Left ventricle myocardium superior (tissue), 1 donor: ENCODE data around the gene MRAP2. TPM values are rescaled to one million over a fixed set of nuclear protein-coding genes. Genes with fewer than 3 reads are reported as not detected.
"Not testable (repeated sequence)": the region's sequence is repeated elsewhere in the genome, so short reads cannot be mapped to it uniquely, and the experiment has no call there.

Experiments
- ATAC-seq: fragments of 200-7000 bp; cut with Tn5 transposase; one replicate; pipeline ENCODE4 v1.9.1; 2020; ENCODE audit warnings: mild to moderate bottlenecking, moderate library complexity
- DNase-seq: peaks from one replicate; pipeline ENCODE4 v3.0.0-alpha.2; 2020
- intact Hi-C: fragments of 100-400 bp; cut with micrococcal nuclease; formaldehyde crosslinking; loops from one replicate; pipeline ENCODE4 v1.11.0; 2022
- total RNA-seq: library from RNA; stranded (reverse); fragmentation: NEBNext Ultra II Directional; extraction: Animal tissue kit (Norgen Biotek cat#: 25700); gene quantifications from one replicate; pipeline ENCODE4 v1.2.1, GENCODE V29; 2021
- donor health status: DM: no; HTN: yes; CAD: no; lungs with severe emphysema.

MRAP2 gene
- total RNA-seq, 1 donor from 2014 or later: not detected

DNA sequence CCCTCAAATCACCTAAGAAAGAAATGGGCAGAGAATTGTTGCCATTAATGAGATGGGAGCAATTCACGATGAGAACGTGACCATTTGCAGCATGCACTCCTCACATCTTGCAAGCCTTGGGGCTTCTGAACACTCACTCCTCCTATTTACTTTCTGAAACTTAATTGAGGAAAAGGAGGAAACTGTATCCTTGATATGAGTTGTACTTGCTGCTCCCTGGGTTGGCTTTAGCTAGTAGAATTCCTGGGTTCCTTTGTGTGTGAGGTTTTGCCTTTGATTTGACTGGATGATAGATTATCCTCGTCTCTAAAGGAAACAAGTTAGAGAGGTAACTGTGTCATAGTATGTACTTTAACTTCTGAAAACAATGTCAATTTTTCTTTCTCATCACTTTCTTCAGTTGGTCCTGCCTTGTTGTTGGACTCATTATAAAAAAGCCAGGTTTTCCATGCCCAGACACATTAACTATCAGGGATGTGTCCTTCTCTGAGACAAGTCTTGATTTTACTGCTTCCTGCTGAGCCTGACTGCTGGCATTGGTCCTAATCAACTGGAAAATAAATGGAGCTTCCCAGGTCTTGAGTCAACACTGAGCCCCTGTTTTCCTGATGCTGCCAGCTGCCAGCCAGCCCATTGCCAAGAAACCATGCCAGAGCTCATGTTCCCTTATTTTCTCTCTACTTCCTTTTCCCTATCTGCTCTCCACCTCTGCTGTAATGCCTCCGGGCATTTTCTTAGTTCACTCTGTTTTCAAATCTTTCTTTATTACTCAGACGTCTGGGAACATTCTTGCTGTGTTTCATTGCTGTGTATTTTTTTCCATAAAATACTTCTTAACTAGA is 6.0 kb upstream of the MRAP2 start:
- peak; percentile 60 for ATAC-seq
- intact Hi-C loops: no loop called here
- no peak for DNase-seq

DNA sequence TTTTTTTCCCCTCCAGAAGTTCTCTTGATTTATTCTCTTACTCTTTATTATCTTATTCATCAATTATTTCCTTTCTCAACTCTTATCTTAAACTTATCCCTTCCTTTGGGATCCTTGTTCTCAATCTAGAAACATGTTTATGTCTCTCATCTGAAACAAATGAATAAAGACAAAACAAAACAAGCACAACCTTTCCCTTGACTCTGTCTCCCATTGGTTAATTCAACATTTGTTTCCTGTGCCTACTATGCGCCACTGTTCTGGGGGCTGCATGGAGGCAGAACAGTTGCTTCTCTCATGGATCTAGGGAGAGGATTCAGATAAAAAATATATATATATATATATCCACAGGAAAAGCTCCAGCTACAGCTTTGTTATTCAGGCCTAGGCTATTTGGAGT is 5.2 kb upstream of the MRAP2 start:
- DNase-seq: no peak
- no peak for ATAC-seq
- intact Hi-C loops: no loop called here

DNA sequence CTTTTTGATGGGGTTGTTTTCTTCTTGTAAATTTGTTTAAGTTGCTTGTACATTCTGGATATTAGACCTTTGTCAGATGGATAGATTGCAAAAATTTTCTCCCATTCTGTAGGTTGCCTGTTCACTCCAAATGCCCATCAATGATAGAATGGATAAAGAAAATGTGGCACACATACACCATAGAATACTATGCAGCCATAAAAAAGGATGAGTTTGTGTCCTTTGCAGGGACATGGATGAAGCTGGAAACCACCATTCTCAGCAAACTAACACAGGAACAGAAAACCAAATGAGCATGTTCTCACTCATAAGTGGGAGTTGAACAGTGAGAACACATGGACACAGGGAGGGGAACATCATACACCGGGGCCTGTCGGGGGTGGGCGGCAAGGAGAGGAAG is 1.6 kb upstream of the MRAP2 start:
- DNase-seq, ATAC-seq, intact Hi-C loops: not testable (repeated sequence)

DNA sequence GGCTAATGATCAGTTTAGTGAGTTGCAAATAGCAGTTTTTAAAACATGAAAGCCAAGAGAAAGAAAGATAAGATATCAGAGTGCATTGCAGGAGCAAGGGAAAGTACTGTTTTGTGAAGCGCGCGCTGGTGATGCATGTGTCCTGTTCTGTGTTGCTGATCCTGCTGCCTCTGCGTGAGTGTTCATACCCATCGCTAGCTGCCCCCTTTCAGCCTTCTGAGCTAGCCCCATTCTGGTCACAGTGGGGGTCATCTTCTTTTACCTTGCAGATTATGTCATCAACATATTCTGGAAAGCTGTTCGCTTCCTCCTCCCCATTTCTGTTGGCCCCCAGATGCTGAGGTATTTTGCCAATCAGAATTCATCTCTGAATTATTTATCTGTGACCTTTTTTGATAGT is 1.9 kb downstream of the MRAP2 start:
- DNase-seq: no peak
- intact Hi-C loops: no loop called here
- no peak for ATAC-seq

DNA sequence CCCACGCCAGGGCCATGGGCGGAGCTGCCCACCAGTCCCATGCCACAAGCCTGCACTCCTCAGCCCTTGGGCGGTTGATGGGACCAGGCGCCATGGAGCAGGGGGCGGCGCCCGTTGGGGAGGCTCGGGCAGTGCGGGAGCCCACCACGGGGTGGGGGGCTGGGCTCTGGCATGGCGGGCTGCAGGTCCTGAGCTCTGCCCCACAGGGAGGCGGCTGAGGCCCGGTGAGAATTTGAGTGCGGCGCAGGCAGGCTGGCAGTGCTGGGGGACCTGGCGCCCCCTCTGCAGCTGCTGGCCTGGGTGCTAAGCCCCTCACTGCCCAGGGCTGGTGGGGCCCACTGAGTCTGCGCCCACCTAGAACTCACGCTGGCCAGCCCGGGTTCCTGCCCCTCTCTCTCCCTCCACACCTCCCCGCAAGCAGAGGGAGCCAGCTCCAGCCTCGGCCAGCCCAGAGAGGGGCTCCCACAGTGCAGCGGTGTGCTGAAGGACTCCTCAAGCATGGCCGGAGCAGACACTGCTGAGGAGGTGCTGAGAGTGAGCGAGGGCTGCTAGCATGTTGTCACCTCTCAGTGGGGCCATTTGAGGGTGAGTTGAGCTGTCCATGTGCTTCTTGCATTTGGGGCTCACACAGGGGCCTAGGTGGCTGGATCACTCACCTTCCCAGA is 4.0 kb downstream of the MRAP2 start:
- DNase-seq: no peak
- intact Hi-C loops: no loop called here
- no peak for ATAC-seq

DNA sequence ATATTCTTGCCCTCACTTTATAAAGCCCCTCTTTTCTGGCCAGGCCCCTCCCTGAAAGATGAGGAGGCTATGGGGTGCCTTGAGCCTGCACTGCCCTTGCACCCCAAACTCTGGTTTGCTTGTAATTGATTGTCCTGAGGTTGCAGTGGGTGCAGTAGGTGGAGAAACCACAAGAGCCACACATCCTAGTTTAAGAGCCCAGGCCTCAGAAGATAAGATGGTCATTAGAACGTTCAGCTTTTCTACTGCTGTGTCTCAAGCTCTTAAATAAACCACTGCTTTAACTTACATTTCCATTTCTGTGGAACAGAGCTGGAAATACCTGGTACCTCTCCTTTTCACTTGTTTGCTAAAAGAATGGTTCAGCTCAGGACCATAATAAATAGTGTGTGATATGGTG is 9.0 kb downstream of the MRAP2 start:
- ATAC-seq: no peak
- DNase-seq: no peak
- intact Hi-C loops: no loop called here

DNA sequence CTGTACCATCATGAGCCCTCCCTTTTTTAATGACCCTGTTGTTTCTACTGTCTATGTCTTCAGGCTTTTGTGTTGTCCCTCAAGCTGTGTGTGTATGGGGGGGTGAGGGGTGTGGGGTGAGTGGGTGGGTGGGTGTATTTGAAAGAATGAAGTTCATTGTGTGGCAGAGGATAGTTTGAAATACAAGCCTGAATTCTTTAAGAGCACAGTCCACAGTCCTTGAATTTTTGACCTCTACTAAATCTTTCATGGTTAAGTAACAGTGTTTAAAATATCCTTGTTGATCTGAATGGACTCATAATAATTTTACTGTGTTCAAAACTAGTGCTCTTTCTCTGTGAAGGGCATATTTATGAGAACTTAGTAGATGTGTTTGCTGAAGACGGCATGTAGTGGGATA is 10.0 kb downstream of the MRAP2 start:
- ATAC-seq (no peak), DNase-seq (no peak)
- intact Hi-C loops: no loop called here

DNA sequence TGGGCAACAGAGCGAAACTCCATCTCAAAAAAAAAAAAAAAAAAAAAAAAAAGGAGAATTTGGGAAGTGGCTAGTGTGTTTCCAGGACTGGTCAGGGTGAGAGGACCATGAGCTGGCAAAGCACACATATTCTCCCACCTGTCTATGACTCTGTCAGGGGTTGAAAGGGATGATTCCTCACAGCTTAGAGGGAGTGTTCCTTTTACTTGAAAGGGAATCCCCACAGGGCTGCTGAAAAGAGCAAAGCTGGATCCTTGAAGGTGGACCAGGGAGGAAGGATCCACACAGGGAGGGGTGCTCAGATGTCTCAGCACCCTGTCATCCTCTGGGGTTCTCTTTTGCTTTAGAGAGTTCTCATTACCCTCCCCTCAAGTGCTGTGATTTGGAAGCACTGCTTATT is 13.2 kb downstream of the MRAP2 start:
- no peak for DNase-seq
- intact Hi-C loops: no loop called here
- ATAC-seq: no peak

DNA sequence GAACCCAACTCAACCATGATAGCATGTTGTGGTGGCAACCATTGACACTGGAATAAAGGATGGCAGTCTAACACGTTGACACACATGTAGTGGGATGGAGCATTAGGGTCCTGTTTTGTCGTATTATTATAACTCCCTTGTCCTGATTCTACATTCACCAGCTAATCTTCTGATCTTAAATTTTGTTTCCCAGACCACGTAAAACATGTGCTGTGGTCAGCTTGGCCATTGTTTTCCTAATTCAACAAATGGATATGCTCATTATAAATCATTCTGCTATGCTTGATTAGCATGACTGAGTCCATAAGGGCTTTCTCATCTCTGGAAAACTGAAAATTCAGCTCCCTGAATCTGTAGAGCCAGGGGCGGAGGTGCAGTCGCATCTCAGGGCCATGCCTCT is 15.0 kb downstream of the MRAP2 start:
- intact Hi-C loops: no loop called here
- no peak for DNase-seq
- ATAC-seq: no peak

DNA sequence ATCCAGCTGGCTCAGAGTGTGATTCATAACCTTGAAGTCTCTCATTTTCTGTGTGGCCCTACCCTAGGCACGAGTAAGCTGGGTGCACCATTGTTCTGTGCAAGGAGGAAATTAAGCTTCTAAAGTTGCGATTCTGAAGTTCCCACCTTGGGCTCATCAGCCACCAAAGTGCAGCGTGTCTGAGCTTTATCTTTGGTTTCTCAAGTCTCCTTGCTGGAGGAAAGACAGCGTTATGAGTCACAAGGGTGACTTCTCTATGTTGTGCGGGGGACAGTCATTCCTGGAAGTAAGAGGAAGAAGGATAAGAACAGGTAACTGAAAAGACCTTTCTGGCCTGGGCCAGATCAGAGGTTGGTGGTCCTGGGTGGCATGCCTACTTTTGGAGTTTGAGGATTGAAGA is 16.8 kb downstream of the MRAP2 start:
- DNase-seq (no peak), ATAC-seq (no peak)
- intact Hi-C loops: no loop called here

DNA sequence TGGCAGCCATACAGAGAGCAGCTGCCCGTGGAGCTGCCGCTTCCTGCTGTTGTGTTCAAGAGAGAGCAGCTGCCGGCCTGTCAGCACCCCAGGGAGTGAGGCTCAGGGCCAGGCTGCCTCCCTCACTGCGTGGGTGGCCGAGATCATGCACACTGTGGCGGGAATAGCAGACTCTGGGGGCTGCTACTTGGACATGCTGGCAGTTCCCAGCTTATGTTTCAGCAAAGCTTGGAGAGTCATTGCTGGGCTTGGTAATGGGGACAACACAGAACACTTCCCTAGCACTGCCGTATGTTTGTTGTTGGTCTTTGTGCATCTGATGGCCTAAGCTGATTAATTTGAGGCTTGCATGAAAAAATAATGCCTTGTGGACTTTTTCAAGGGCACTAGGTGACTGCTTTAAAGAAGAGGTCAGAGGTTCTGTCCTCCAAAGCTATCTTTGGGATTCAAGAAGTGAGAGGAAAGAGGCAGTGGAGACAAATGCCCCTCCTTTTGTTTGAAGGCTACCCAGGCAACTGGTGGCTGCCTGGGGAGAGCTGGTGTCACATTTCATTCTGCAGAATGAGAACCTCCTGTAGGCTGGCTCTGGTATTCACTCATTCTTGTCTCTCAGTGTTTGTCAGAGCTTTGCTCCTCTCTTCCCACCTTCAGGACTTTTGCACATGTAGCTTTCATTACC is 18.8 kb downstream of the MRAP2 start:
- DNase-seq: peak; percentile 84
- intact Hi-C loops: no loop called here
- peak; percentile 99 for ATAC-seq

DNA sequence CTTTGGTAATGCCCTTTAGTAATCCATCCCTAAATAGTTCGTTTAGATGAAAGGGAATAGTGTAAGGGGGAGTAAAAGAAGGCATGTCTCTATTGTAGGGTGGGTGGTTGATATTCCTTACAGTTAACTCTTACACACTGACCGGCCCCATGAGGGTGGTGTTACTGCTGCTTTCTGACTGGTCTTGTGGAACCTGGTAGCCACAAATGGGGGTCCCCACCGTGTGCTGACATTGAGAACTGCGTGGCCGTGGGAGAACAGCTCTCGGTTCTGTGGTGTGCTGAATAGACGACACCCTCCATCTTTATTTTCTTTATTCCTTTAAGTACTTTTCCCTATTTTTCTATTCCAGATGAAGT is 19.3 kb downstream of the MRAP2 start:
- intact Hi-C loops: no loop called here
- ATAC-seq: no peak
- no peak for DNase-seq

DNA sequence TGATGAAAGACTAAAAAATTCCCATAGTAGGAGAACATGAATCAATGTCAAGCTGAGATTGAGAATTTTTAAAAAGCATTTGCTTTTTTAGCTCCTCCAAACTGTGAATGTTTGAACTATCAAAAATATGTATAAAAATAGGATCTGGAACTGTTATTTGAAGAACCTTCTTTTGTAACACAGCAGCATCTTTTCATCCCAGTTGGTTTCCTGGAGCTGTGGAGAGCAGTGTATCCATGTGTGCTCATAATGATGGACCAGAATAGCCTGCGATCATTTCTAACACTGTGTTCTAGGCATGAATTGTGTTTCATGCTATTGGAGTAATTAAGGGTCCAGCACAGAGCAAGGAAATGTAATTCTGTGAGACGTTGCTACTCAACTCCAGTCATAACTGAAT is 22.1 kb downstream of the MRAP2 start:
- no peak for DNase-seq
- no peak for ATAC-seq
- intact Hi-C loops: no loop called here

DNA sequence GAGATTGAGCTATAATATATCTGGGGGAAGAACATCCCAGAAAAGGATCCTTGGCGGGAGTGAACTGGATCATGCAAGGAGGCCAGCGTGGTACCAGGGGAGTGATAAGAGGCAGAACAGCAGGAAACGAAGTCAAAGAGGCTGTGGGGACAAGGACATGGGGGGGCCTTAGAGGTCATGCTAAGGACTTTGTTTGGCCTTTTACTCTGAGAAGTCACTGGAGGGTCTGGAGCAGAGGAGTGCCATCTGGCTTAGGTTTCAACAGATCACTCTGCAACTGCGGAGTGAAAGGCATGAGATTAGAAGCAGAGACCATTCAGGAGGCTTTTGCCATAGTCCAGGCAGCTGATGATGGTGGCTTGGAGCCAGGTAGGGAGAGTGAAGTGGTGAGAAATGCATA is 24.3 kb downstream of the MRAP2 start:
- intact Hi-C loops: no loop called here
- DNase-seq (no peak), ATAC-seq (no peak)

DNA sequence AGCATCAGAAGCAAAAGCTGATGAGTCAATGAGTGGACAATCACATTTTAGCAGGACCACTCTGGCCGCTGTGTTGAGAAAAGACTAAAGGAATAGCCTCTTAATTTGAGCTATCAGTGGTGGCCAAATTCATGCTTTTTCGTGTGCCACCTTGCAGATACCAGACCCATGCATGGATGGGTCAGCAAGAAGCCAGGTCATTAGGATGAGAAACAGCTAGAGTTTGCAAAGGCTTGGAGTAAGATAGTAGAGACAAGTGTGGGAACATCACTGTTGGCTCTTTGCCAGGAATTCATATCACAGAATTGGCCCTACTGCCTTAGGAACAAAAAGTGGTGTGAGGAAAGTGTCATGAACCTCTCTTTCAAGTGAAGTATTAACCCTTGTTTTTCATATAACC is 25.5 kb downstream of the MRAP2 start:
- intact Hi-C loops: no loop called here
- DNase-seq: no peak
- ATAC-seq: no peak

DNA sequence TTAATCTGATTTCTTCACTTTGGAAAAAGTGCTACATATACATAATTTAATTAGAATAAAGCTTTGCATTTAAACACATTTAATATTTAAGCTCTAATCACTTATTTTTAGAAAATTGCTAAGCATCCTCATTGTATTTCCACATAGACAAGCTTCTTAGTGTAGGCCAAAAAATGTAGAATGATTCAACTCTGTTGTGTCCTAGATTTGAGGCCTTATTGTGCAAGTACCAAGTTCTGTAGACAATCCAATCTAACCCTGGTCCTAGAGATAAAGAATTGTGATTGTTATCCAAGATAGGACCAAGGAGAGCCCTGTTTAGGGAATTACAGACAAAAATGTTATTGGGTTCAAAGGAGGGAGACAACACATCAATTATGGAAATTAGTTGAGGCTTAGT is 27.6 kb downstream of the MRAP2 start:
- intact Hi-C loops: no loop called here
- DNase-seq (no peak), ATAC-seq (no peak)

DNA sequence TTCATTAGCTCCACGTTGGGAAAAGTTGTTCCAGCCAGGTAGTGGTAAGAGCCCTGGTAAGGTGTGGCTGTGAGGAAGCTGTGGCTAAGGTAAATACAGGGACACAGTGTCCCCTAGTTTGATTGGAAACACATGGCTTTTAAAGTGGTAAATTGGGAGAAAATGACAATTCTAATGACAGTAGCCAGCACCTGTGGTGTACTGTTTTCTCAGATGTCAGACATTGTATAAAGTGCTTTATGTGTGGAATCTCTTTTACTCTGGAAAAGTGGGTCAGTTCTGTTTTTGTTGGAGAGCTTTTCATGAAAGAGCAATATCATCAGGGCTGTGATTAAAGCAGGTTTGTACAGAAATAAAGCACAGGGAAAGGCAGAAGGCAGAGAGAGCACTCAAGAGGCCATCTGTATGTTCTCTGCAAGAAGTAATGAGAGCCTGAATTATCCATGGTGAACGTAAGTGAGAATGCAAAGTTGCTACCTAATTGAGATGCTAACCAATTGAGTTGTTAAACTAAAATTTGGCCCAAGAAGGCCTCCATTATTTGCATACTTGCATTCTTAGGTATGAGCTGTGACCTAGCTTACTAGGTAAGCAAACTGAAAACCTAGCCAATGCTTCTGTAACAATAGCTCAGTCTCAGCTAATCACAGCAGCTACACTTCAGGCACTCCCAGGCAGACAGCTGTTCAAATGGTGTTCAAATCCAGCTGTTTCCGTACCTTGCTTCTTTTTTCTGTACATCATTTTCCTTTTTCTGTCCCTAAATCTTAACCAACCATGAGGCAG is 28.2 kb downstream of the MRAP2 start:
- DNase-seq: no peak
- intact Hi-C loops: no loop called here
- ATAC-seq: no peak

DNA sequence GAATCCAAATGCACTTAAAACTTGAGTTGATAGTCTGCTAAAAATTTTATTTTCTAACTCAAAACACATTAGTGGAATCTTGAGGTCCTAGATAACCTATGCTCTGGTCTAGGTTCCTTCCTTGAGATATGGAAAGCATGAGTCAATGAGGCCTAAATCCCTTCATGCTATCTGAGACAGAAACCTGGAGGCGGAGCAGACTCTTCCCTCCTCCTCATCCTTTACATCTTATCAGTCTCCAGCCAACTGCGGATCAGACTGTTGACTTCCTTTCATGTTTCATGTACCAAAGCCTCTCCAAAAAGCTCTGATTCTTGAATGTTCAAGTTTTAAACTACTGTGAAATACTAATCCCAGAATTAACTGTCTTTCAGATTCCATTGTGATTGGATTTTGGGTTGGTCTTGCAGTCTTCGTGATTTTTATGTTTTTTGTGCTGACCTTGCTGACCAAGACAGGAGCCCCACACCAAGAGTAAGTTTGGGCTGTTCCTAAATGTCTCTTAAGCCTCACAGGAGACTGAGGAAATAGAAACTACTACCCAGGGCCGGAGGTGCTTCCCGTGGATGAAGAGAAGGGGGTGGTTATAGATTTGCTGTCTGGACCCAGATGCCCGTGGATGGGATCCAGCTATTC is 29.1 kb downstream of the MRAP2 start:
- DNase-seq: no peak
- intact Hi-C loops: no loop called here
- ATAC-seq: no peak

DNA sequence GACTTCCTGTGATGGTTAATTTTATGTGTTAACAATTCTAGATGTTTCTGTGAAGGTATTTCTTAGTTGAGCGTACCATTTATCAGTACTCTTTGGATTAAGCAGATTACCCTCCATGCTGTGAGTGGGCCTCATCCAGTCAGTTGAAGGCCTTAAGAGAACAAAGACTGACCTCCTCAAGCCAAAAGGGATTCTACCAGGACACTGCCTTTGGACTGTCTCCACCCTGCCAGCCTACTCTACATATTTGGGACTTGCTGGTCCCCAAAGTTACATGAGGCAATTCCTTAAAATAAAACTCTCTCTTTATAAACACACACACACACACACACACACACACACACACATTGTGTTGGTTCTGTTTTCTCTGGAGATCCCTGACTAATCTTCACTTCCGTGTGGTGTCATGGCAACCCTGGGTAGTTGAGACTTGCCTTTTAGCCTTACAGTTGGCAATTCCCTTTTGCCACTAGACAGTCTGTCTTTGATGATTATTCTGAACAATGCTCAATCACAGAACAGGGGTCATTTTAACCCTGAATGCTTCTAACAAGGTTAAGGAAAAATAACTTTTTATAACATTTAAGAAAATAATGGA is 32.2 kb downstream of the MRAP2 start:
- no peak for DNase-seq
- intact Hi-C loops: no loop called here
- ATAC-seq: no peak
